ENCODE data around the gene ZFAND3. TPM values are rescaled to one million over a fixed set of nuclear protein-coding genes. Genes with fewer than 3 reads are reported as not detected.
"Not testable (repeated sequence)": the region's sequence is repeated elsewhere in the genome, so short reads cannot be mapped to it uniquely, and the experiment has no call there.

ZFAND3 gene
- total RNA-seq, 1 experiment from 2014 or later = 107 TPM

GRCh38 chr6:37889486-37889885, 70.0 kb downstream of the ZFAND3 start:
- no peaks in the 10 kb centered on the region for H3K36me3 Mint-ChIP-seq (ENCODE audit: insufficient read depth, unreplicated experiment)
- Histone ChIP-seq H3K9me3 (no peaks in the 10 kb centered on the region), H3K36me3 (ENCODE audit: control insufficient read depth, insufficient read depth, low read length) (no peaks in the 10 kb centered on the region; the same call in 1 of the 2 replicates), H3K27me3 (replicated peaks; ENCODE audit: control insufficient read depth, insufficient read depth, low read length) (no peaks in the 10 kb centered on the region), H3K4me1 (no peaks in the 10 kb centered on the region), H3K4me3 (ENCODE audit: low read depth, low read length) (no peak overlapping the region)
- no peaks in the 10 kb centered on the region for H3K27me3 Mint-ChIP-seq (ENCODE audit: insufficient read depth, unreplicated experiment)
- H3K27ac Mint-ChIP-seq (ENCODE audit: unreplicated experiment) = no peak overlapping the region
- BruUV-seq (replicated peaks) = no TSS peak
- no peak for TF ChIP-seq CTCF (IDR thresholded peaks at IDR 0.05; ENCODE audit: insufficient read depth in 1 of 2, low read depth in 1 of 2, low read length in 1 of 2, severe bottlenecking in 1 of 2, unreplicated experiment in 1 of 2)
- DNase-seq = no peak
- H3K4me3 Mint-ChIP-seq (ENCODE audit: unreplicated experiment) = no peak overlapping the region
- no peaks in the 10 kb centered on the region for H3K9me3 Mint-ChIP-seq (ENCODE audit: unreplicated experiment)
- POLR2A ChIA-PET = no interaction called here
- CTCF ChIA-PET = no interaction called here
- intact Hi-C loops (cut with micrococcal nuclease; ENCODE audit: unreplicated experiment) = no loop called here
- H3K4me1 Mint-ChIP-seq (ENCODE audit: low read depth, unreplicated experiment) = no peaks in the 10 kb centered on the region

GRCh38 chr6:37891072-37891471, 71.5 kb downstream of the ZFAND3 start:
- no peaks in the 10 kb centered on the region for H3K4me1 ChIP-seq
- BruUV-seq (replicated peaks) = no TSS peak
- TF ChIP-seq CTCF (IDR thresholded peaks at IDR 0.05; ENCODE audit: insufficient read depth in 1 of 2, low read depth in 1 of 2, low read length in 1 of 2, severe bottlenecking in 1 of 2, unreplicated experiment in 1 of 2) = no peak
- H3K4me3 ChIP-seq (ENCODE audit: low read depth, low read length) = no peak overlapping the region
- Mint-ChIP-seq H3K36me3 (ENCODE audit: insufficient read depth, unreplicated experiment) (peaks cover 7% of the 10 kb centered on the region), H3K4me1 (ENCODE audit: low read depth, unreplicated experiment) (no peaks in the 10 kb centered on the region), H3K27ac (ENCODE audit: unreplicated experiment) (no peak overlapping the region), H3K4me3 (ENCODE audit: unreplicated experiment) (no peak overlapping the region), H3K9me3 (ENCODE audit: unreplicated experiment) (no peaks in the 10 kb centered on the region), H3K27me3 (ENCODE audit: insufficient read depth, unreplicated experiment) (no peaks in the 10 kb centered on the region)
- no peak for DNase-seq
- H3K27me3 ChIP-seq (replicated peaks; ENCODE audit: control insufficient read depth, insufficient read depth, low read length) = no peaks in the 10 kb centered on the region
- ChIA-PET POLR2A (no interaction called here), CTCF (no interaction called here)
- no peaks in the 10 kb centered on the region; the same call in 1 of the 2 replicates for H3K36me3 ChIP-seq (ENCODE audit: control insufficient read depth, insufficient read depth, low read length)
- intact Hi-C loops (cut with micrococcal nuclease; ENCODE audit: unreplicated experiment) = no loop called here
- no peaks in the 10 kb centered on the region for H3K9me3 ChIP-seq

GRCh38 chr6:37893257-37893656, 73.7 kb downstream of the ZFAND3 start:
- Mint-ChIP-seq H3K4me1 (ENCODE audit: low read depth, unreplicated experiment) (peaks cover 20% of the 10 kb centered on the region), H3K27me3 (ENCODE audit: insufficient read depth, unreplicated experiment) (no peaks in the 10 kb centered on the region), H3K36me3 (ENCODE audit: insufficient read depth, unreplicated experiment) (peaks cover 7% of the 10 kb centered on the region), H3K4me3 (ENCODE audit: unreplicated experiment) (no peak overlapping the region), H3K27ac (ENCODE audit: unreplicated experiment) (no peak overlapping the region), H3K9me3 (ENCODE audit: unreplicated experiment) (no peaks in the 10 kb centered on the region)
- Histone ChIP-seq H3K27me3 (replicated peaks; ENCODE audit: control insufficient read depth, insufficient read depth, low read length) (no peaks in the 10 kb centered on the region), H3K4me1 (peaks cover 13% of the 10 kb centered on the region), H3K4me3 (ENCODE audit: low read depth, low read length) (no peak overlapping the region), H3K9me3 (no peaks in the 10 kb centered on the region), H3K36me3 (ENCODE audit: control insufficient read depth, insufficient read depth, low read length) (no peaks in the 10 kb centered on the region; the same call in 1 of the 2 replicates)
- no TSS peak for BruUV-seq (replicated peaks)
- DNase-seq = no peak
- ChIA-PET POLR2A (no interaction called here), CTCF (interaction anchor here (1.0 kb wide), 1 partner anchor 102 kb away, joined by 3 read pairs; no protein-coding TSS in a partner anchor)
- intact Hi-C loops (cut with micrococcal nuclease; ENCODE audit: unreplicated experiment) = no loop called here
- no peak for TF ChIP-seq CTCF (IDR thresholded peaks at IDR 0.05; ENCODE audit: insufficient read depth in 1 of 2, low read depth in 1 of 2, low read length in 1 of 2, severe bottlenecking in 1 of 2, unreplicated experiment in 1 of 2)

GRCh38 chr6:37893734-37894133, 74.2 kb downstream of the ZFAND3 start:
- DNase-seq; H3K27me3 Mint-ChIP-seq (ENCODE audit: insufficient read depth, unreplicated experiment); H3K4me3 ChIP-seq (ENCODE audit: low read depth, low read length); H3K9me3 Mint-ChIP-seq (ENCODE audit: unreplicated experiment); BruUV-seq (replicated peaks); H3K36me3 ChIP-seq (ENCODE audit: control insufficient read depth, insufficient read depth, low read length); H3K27me3 ChIP-seq (replicated peaks; ENCODE audit: control insufficient read depth, insufficient read depth, low read length); H3K9me3 ChIP-seq; intact Hi-C loops (cut with micrococcal nuclease; ENCODE audit: unreplicated experiment); POLR2A ChIA-PET; H3K27ac Mint-ChIP-seq (ENCODE audit: unreplicated experiment); H3K4me3 Mint-ChIP-seq (ENCODE audit: unreplicated experiment); H3K36me3 Mint-ChIP-seq (ENCODE audit: insufficient read depth, unreplicated experiment): not testable (repeated sequence)
- peaks cover 15% of the 10 kb centered on the region for H3K4me1 ChIP-seq
- CTCF ChIA-PET = interaction anchor here (0.6 kb wide), 1 partner anchor 9 kb away, joined by 6 read pairs; no protein-coding TSS in a partner anchor
- peaks cover 20% of the 10 kb centered on the region for H3K4me1 Mint-ChIP-seq (ENCODE audit: low read depth, unreplicated experiment)

Measured in Caco-2 (cell line).